ENCODE data around the gene CDON. TPM values are rescaled to one million over a fixed set of nuclear protein-coding genes. Genes with fewer than 3 reads are reported as not detected.

CDON gene
- total and polyA plus RNA-seq, 2 of the 13 experiments (the other 11 are each of a cell fraction or from before 2014, with no cell fraction given): 9.6 to 12.8 TPM

GRCh38 chr11:126062679-126063506 is at the start of gene CDON (continued):
- TF ChIP-seq ZNF318 (CRISPR knock-in tag; IDR thresholded peaks at IDR 0.05) (no peak), TRAFD1 (CRISPR knock-in tag; IDR thresholded peaks at IDR 0.05; ENCODE audit: borderline replicate concordance) (no peak), JDP2 (CRISPR knock-in tag; IDR thresholded peaks at IDR 0.05; ENCODE audit: borderline replicate concordance) (no peak), PBX2 (CRISPR knock-in tag; IDR thresholded peaks at IDR 0.05) (peak; percentile 50), ZNF3 (CRISPR knock-in tag; IDR thresholded peaks at IDR 0.05) (no peak), HMGA1 (CRISPR knock-in tag; conservative IDR thresholded peaks at IDR 0.05) (no peak), TMF1 (CRISPR knock-in tag; IDR thresholded peaks at IDR 0.05; ENCODE audit: low read depth) (no peak), CEBPB (IDR thresholded peaks at IDR 0.05; ENCODE audit: borderline replicate concordance, low read depth, low read length) (no peak), ZNF746 (CRISPR knock-in tag; IDR thresholded peaks at IDR 0.05) (no peak), ZNF276 (CRISPR knock-in tag; IDR thresholded peaks at IDR 0.05; ENCODE audit: low read depth) (0 out of 2 replicates have a peak, but pooled peaks have one; percentile 48), FLYWCH1 (CRISPR knock-in tag; IDR thresholded peaks at IDR 0.05) (no peak), BRCA1 (CRISPR knock-in tag; IDR thresholded peaks at IDR 0.05) (no peak), HCFC1 (IDR thresholded peaks at IDR 0.05; ENCODE audit: low read depth, low read length) (no peak), HOXD1 (CRISPR knock-in tag; IDR thresholded peaks at IDR 0.05) (no peak), KDM4B (CRISPR knock-in tag; IDR thresholded peaks at IDR 0.05) (no peak)

Measured in HepG2 (cell line).